Osteocyte (in vitro differentiated cells): ENCODE measurements around the gene SPAG16. TPM values are rescaled to one million over a fixed set of nuclear protein-coding genes. Genes with fewer than 3 reads are reported as not detected.

Experiments used
- DNase-seq: peaks from one replicate; pipeline ENCODE4 v3.0.0; 2021; ENCODE audit warnings: mixed read lengths; ENCODE audit not compliant: unreplicated experiment; ENCODE audit errors: extremely low spot score
- H3K27ac Mint-ChIP-seq: one replicate; pipeline ENCODE4 v1.8.0; 2021; ENCODE audit warnings: mild to moderate bottlenecking, mixed read lengths; ENCODE audit not compliant: unreplicated experiment
- H3K27me3 Mint-ChIP-seq: one replicate; pipeline ENCODE4 v1.8.0; 2021; ENCODE audit warnings: mixed read lengths; ENCODE audit not compliant: unreplicated experiment
- H3K36me3 Mint-ChIP-seq: one replicate; pipeline ENCODE4 v1.8.0; 2021; ENCODE audit warnings: mixed read lengths; ENCODE audit not compliant: unreplicated experiment
- H3K4me1 Mint-ChIP-seq: one replicate; pipeline ENCODE4 v1.8.0; 2021; ENCODE audit warnings: mixed read lengths; ENCODE audit not compliant: unreplicated experiment
- H3K4me3 Mint-ChIP-seq: one replicate; pipeline ENCODE4 v1.8.0; 2021; ENCODE audit warnings: mild to moderate bottlenecking, moderate library complexity, mixed read lengths; ENCODE audit not compliant: unreplicated experiment
- H3K9me3 Mint-ChIP-seq: one replicate; pipeline ENCODE4 v1.8.0; 2021; ENCODE audit warnings: mixed read lengths; ENCODE audit not compliant: unreplicated experiment
- total RNA-seq: library from RNA; stranded (reverse); gene quantifications from 2 replicates; pipeline ENCODE4 v1.2.1, GENCODE V29; 2021
- TF ChIP-seq, protein P1 (sequence below): fragments of 200-600 bp; sonication (generic); IDR thresholded peaks from 2 replicates; pipeline ENCODE4 v1.5.0; 2021; ENCODE audit warnings: antibody characterized with exemption, mild to moderate bottlenecking, moderate library complexity

The SPAG16 gene
- total RNA-seq, 1 donor from 2014 or later = 20.7 TPM

DNA sequence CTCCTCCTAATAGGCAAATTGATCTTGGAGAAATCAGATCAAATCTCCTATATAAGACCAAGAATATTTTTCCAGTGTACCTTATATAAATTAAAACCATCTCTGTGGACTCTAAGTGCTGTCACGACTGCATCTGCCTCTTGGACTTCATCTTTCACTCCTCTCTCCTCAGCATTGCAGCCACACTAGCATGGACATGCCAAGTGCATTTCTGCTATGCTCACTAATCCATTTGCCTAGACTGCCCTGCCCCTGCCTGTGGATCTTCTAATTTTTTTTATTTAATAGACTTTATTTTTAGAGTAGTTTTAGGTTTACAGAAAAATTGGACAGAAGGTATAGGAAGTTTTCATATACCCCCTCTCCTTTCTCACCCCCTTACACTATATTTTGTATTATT, 979.9 kb downstream of the SPAG16 start:
- Mint-ChIP-seq H3K4me3 (no peak overlapping the region), H3K9me3 (no peaks in the 10 kb centered on the region), H3K27me3 (no peaks in the 10 kb centered on the region), H3K36me3 (no peaks in the 10 kb centered on the region), H3K4me1 (peaks cover 17% of the 10 kb centered on the region), H3K27ac (no peak overlapping the region)
- no peak for DNase-seq
- TF ChIP-seq, protein P1, sequence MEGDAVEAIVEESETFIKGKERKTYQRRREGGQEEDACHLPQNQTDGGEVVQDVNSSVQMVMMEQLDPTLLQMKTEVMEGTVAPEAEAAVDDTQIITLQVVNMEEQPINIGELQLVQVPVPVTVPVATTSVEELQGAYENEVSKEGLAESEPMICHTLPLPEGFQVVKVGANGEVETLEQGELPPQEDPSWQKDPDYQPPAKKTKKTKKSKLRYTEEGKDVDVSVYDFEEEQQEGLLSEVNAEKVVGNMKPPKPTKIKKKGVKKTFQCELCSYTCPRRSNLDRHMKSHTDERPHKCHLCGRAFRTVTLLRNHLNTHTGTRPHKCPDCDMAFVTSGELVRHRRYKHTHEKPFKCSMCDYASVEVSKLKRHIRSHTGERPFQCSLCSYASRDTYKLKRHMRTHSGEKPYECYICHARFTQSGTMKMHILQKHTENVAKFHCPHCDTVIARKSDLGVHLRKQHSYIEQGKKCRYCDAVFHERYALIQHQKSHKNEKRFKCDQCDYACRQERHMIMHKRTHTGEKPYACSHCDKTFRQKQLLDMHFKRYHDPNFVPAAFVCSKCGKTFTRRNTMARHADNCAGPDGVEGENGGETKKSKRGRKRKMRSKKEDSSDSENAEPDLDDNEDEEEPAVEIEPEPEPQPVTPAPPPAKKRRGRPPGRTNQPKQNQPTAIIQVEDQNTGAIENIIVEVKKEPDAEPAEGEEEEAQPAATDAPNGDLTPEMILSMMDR = no peak

DNA sequence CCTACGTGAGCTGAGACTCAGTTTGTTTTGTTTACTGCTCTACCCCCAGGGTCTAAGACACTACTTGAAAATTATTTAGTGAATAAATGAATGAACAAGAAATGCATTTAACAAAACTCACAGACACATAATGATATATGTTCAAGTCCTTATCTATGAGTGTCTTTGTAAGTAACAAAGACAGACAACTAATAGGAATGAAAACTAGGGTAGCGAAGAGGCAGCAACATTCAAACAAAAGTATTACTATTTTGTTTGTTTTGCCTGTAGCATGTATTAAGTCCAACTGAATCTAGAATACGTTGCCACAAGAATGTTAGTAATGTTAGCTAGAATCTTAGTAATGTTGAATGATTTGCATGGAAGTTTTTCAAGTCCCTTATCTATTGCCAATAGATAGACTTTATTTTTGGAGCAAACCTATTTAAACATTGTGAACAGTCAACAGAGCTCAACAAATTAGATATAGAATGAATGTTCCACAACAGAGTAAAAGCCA, 981.8 kb downstream of the SPAG16 start:
- no peak overlapping the region for H3K4me3 Mint-ChIP-seq
- H3K4me1 Mint-ChIP-seq = peaks cover 24% of the 10 kb centered on the region
- no peak overlapping the region for H3K27ac Mint-ChIP-seq
- no peaks in the 10 kb centered on the region for H3K27me3 Mint-ChIP-seq
- no peak for DNase-seq
- TF ChIP-seq, protein P1 = no peak
- H3K9me3 Mint-ChIP-seq = no peaks in the 10 kb centered on the region
- no peaks in the 10 kb centered on the region for H3K36me3 Mint-ChIP-seq

DNA sequence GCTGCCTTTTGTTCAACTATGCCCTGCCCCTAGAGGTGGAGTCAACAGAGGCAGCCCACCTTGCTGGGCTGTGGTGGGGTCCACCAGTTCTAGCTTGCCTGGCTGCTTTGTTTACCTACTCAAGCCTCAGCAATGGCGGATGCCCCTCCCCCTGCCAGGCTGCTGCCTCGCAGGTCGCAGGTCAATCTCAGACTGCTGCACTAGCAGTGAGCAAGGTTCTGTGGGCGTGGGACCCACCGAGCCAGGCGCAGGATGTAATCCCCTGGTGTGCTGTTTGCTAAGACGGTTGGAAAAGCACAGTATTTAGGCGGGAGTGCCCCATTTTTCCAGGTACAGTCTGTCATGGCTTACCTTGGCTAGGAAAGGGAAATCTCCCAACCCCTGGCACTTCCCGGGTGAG, 993.6 kb downstream of the SPAG16 start:
- Mint-ChIP-seq H3K27ac (no peak overlapping the region), H3K36me3 (peaks cover 2% of the 10 kb centered on the region), H3K4me1 (no peaks in the 10 kb centered on the region), H3K27me3 (no peaks in the 10 kb centered on the region), H3K9me3 (peaks cover 11% of the 10 kb centered on the region), H3K4me3 (no peak overlapping the region)
- TF ChIP-seq, protein P1 = no peak
- DNase-seq = peak; percentile 75

DNA sequence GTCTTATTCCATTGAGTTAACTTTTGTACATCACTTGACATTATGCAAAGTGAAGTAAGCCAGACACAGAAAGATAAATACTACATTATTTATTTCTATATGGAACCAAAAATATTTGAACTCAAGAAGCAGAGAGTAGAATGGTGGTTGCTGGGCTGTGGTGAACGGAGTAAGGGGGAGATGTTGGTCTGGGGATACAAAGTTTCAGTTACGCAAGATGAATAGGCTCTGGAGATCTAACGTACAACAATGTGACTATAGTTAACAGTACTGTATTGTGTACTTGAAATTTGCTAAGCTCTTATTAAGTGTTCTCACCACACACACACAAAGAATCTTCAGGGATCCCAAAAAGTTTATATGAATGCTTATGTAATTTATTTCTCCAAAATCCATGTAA, 1001.7 kb downstream of the SPAG16 start:
- Mint-ChIP-seq H3K27ac (no peak overlapping the region), H3K27me3 (no peaks in the 10 kb centered on the region), H3K36me3 (no peaks in the 10 kb centered on the region), H3K9me3 (peaks cover 9% of the 10 kb centered on the region), H3K4me1 (no peaks in the 10 kb centered on the region), H3K4me3 (no peak overlapping the region)
- DNase-seq = no peak
- TF ChIP-seq, protein P1 = no peak

DNA sequence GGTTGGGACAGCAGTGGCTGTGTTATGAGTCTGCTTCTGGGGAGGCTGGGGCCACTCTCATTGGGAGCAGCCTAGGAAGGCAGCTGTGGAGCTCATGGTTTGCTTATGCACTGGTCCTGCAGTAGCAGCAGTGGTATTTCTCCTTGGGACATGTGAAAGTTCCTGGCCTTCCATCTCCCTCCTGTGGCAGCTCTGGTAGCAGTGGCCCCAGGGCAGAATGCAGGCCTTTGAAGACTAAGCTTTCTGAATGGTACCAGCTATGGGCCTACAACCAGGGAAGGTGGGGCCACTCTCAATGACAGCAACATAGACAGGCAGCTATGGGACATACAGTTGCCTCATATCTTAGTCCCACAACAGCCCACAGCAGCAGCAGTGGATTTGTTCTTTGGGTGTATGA, 1009.3 kb downstream of the SPAG16 start:
- Mint-ChIP-seq H3K4me1 (no peaks in the 10 kb centered on the region), H3K27me3 (no peaks in the 10 kb centered on the region), H3K9me3 (peaks cover 16% of the 10 kb centered on the region), H3K4me3 (no peak overlapping the region), H3K36me3 (no peaks in the 10 kb centered on the region), H3K27ac (no peak overlapping the region)
- TF ChIP-seq, protein P1 = no peak
- no peak for DNase-seq
